Measurements from ENCODE around the gene TCAF1.
A peak's percentile ranks its signal among the peaks of the same experiment; 100 is the strongest.

The TCAF1 gene

GRCh38 chr7:143934526-143935325, 32.8 kb upstream of the TCAF1 start, which contains the start of gene OR2F2:
Gene OR2F2 (plus strand): TSS chr7:143935233. CDS start chr7:143935233, 0 bp downstream.
- no peaks in the 10 kb centered on the region for H4K20me1 ChIP-seq (ENCODE audit: insufficient read depth, low read length)
- H3K4me2 ChIP-seq (ENCODE audit: low read depth, low read length): no peak within 1 kb of the TSS
- H3K9ac ChIP-seq (ENCODE audit: low read length): no peak within 1 kb of the TSS
- H2AFZ ChIP-seq (ENCODE audit: low read length): no peak within 1 kb of the TSS
- H3K4me1 ChIP-seq (ENCODE audit: low read length): no peaks in the 10 kb centered on the region
- DNase-seq: no peak
- no peak within 1 kb of the TSS for H3K4me3 ChIP-seq (ENCODE audit: low read length)
- no peaks in the 10 kb centered on the region for H3K9me3 ChIP-seq (replicated peaks; ENCODE audit: insufficient read depth, low read length)
- H3K36me3 ChIP-seq (replicated peaks; ENCODE audit: insufficient read depth, low read length): no peaks in the 10 kb centered on the region
- no peaks in the 10 kb centered on the region for H3K9me2 ChIP-seq (replicated peaks; ENCODE audit: insufficient read depth, low read length)
- TF ChIP-seq CTCF (IDR thresholded peaks at IDR 0.05; ENCODE audit: low read length) (no peak), EZH2 (optimal IDR thresholded peaks at IDR 0.05; ENCODE audit: low read depth, low read length) (no peak), EZH2phosphoT487 (IDR thresholded peaks at IDR 0.05; ENCODE audit: low read length) (no peak)
- H3K79me2 ChIP-seq (ENCODE audit: low read length): no peaks in the 10 kb centered on the region
- no peak within 1 kb of the TSS for H3K27ac ChIP-seq (ENCODE audit: low read length)
- no peaks in the 10 kb centered on the region for H3F3A ChIP-seq (ENCODE audit: insufficient read depth, low read length)
- no peaks in the 10 kb centered on the region for H3K27me3 ChIP-seq (replicated peaks; ENCODE audit: insufficient read depth, low read length)

- no peaks in the 10 kb centered on the region for H3K9me2 ChIP-seq (replicated peaks; ENCODE audit: insufficient read depth, low read length)
- H2AFZ ChIP-seq (ENCODE audit: low read length): no peak overlapping the region
- H3F3A ChIP-seq (ENCODE audit: insufficient read depth, low read length): no peaks in the 10 kb centered on the region
- H3K27me3 ChIP-seq (replicated peaks; ENCODE audit: insufficient read depth, low read length): no peaks in the 10 kb centered on the region
- H3K4me1 ChIP-seq (ENCODE audit: low read length): no peaks in the 10 kb centered on the region
- H3K79me2 ChIP-seq (ENCODE audit: low read length): no peaks in the 10 kb centered on the region
- H4K20me1 ChIP-seq (ENCODE audit: insufficient read depth, low read length): no peaks in the 10 kb centered on the region
- H3K9ac ChIP-seq (ENCODE audit: low read length): no peak overlapping the region
- H3K9me3 ChIP-seq (replicated peaks; ENCODE audit: insufficient read depth, low read length): no peaks in the 10 kb centered on the region
- TF ChIP-seq EZH2 (optimal IDR thresholded peaks at IDR 0.05; ENCODE audit: low read depth, low read length): no peak
- no peaks in the 10 kb centered on the region for H3K36me3 ChIP-seq (replicated peaks; ENCODE audit: insufficient read depth, low read length)
- DNase-seq: peak; percentile 39
- H3K4me3 ChIP-seq (ENCODE audit: low read length): no peak overlapping the region
- H3K4me2 ChIP-seq (ENCODE audit: low read depth, low read length): no peak overlapping the region
- no peak overlapping the region for H3K27ac ChIP-seq (ENCODE audit: low read length)
Measured at GRCh38 chr7:143931739-143932138, 29.8 kb upstream of the TCAF1 start.

- Histone ChIP-seq H3K79me2 (ENCODE audit: low read length) (no peaks in the 10 kb centered on the region), H3F3A (ENCODE audit: insufficient read depth, low read length) (no peaks in the 10 kb centered on the region), H3K27ac (ENCODE audit: low read length) (no peak overlapping the region), H3K27me3 (replicated peaks; ENCODE audit: insufficient read depth, low read length) (no peaks in the 10 kb centered on the region), H3K4me3 (ENCODE audit: low read length) (no peak overlapping the region), H3K9ac (ENCODE audit: low read length) (no peak overlapping the region), H4K20me1 (ENCODE audit: insufficient read depth, low read length) (no peaks in the 10 kb centered on the region), H3K4me2 (ENCODE audit: low read depth, low read length) (no peak overlapping the region), H3K36me3 (replicated peaks; ENCODE audit: insufficient read depth, low read length) (no peaks in the 10 kb centered on the region), H3K9me2 (replicated peaks; ENCODE audit: insufficient read depth, low read length) (no peaks in the 10 kb centered on the region), H2AFZ (ENCODE audit: low read length) (no peak overlapping the region), H3K9me3 (replicated peaks; ENCODE audit: insufficient read depth, low read length) (no peaks in the 10 kb centered on the region), H3K4me1 (ENCODE audit: low read length) (no peaks in the 10 kb centered on the region)
- TF ChIP-seq CTCF (IDR thresholded peaks at IDR 0.05; ENCODE audit: low read length) (no peak), EZH2phosphoT487 (IDR thresholded peaks at IDR 0.05; ENCODE audit: low read length) (no peak), EZH2 (optimal IDR thresholded peaks at IDR 0.05; ENCODE audit: low read depth, low read length) (no peak)
- DNase-seq: no peak
Measured at GRCh38 chr7:143929224-143929920, 27.4 kb upstream of the TCAF1 start.
